Activated T-helper 2 cell treated with anti-CD3 and anti-CD28 coated beads, Interferon-gamma antibody, Interleukin-2, Interleukin-4, amounts not matched to agents 10 μg/mL and 5 μg/mL and 100 μg/mL, durations not matched to agents 14 hours and 24 hours and 36 hours (primary cell): ENCODE data around the gene EDC3. TPM values are rescaled to one million over a fixed set of nuclear protein-coding genes. Genes with fewer than 3 reads are reported as not detected.
A peak's percentile ranks its signal among the peaks of the same experiment; 100 is the strongest.
"Not testable (repeated sequence)": the region's sequence is repeated elsewhere in the genome, so short reads cannot be mapped to it uniquely, and the experiment has no call there.

Experiments
- DNase-seq: peaks from one replicate; pipeline ENCODE4 v3.0.0; 2021; ENCODE audit warnings: low spot score
- H3K27ac Mint-ChIP-seq: one replicate; pipeline ENCODE4 v1.8.0; 2021; ENCODE audit warnings: mixed read lengths
- H3K27me3 Mint-ChIP-seq: one replicate; pipeline ENCODE4 v1.8.0; 2021; ENCODE audit warnings: low read depth, mixed read lengths
- H3K36me3 Mint-ChIP-seq: one replicate; pipeline ENCODE4 v1.8.0; 2021; ENCODE audit warnings: low read depth, mixed read lengths
- H3K4me1 Mint-ChIP-seq: one replicate; pipeline ENCODE4 v1.8.0; 2021; ENCODE audit warnings: low read depth, mixed read lengths
- H3K4me3 Mint-ChIP-seq: one replicate; pipeline ENCODE4 v1.8.0; 2021; ENCODE audit warnings: low read depth, mild to moderate bottlenecking, moderate library complexity, mixed read lengths
- H3K9me3 Mint-ChIP-seq: one replicate; pipeline ENCODE4 v1.8.0; 2021; ENCODE audit warnings: mixed read lengths
- intact Hi-C: fragments of 100-400 bp; cut with micrococcal nuclease; formaldehyde crosslinking; loops from one replicate; pipeline ENCODE4 v1.15.1; 2023
- total RNA-seq: library from RNA; stranded (reverse); gene quantifications from 2 replicates; pipeline ENCODE4 v1.2.3, GENCODE V29; 2022

The EDC3 gene
- total RNA-seq, 1 donor from 2014 or later, result 49.3 TPM

DNA sequence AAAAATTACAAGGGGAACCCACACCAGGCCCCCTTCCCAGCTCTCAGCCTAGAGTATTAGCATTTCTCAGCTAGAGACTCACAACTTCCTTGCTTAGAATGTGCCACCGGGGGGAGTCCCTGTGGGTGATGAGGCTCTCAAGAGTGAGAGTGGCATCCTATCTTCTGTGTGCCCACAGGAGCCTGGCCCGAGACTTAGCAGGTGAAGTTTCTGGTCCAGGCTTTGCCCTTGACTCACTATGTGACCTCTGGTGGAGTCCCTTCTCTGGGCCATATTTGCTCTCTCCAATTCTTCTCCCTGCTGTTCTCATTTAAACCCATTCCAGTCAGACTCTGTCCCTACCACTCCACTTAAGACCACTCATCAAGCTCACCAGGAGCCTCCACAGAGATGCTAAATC is 62.0 kb downstream of the EDC3 start:
- no peak for DNase-seq
- no peak overlapping the region for H3K27ac Mint-ChIP-seq
- H3K27me3 Mint-ChIP-seq, result no peaks in the 10 kb centered on the region
- no peaks in the 10 kb centered on the region for H3K9me3 Mint-ChIP-seq
- peaks cover 53% of the 10 kb centered on the region for H3K36me3 Mint-ChIP-seq
- intact Hi-C loops, result loop anchor here (2.0 kb wide), 1 partner anchor 259 kb away; no protein-coding TSS in a partner anchor
- H3K4me3 Mint-ChIP-seq, result no peak overlapping the region
- no peaks in the 10 kb centered on the region for H3K4me1 Mint-ChIP-seq

GRCh38 chr15:74632601-74633000 is 63.2 kb downstream of the EDC3 start:
- Mint-ChIP-seq H3K27me3 (no peaks in the 10 kb centered on the region), H3K4me1 (no peaks in the 10 kb centered on the region), H3K27ac (no peak overlapping the region), H3K9me3 (no peaks in the 10 kb centered on the region), H3K4me3 (no peak overlapping the region), H3K36me3 (peaks cover 56% of the 10 kb centered on the region)
- no peak for DNase-seq
- intact Hi-C loops, result loop anchor here (2.0 kb wide), 1 partner anchor 258 kb away; no protein-coding TSS in a partner anchor

DNA sequence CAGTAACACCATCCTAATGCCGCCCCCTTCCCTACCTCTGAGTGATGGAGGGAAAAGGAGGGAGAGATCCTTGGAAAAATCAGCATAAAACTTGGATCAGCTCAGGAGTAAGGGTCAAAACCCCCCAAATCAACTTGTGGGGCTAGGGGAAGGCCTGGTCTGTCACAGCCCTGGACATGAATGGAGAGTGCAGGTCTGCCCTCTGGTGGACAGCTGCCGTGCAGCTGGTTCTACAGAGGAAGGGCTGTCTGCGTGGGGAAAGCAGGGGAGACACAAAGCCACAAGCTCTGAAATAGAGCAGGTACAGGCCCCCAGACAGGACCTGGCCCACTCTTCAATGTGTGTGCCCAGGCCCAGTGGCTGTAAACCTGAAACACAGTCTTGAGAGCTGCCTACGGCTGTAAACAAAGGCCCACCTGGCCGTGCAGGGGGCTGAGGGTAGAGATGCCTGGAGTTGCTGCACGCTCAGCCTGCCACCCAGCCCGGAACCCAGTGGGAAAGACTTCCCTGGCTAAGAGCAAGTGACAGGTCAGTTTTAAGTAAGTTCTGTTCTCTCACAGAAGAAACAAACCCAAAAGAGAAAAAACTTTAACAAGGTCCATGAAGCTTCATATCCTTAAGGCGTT is 63.8 kb downstream of the EDC3 start:
- Mint-ChIP-seq H3K4me3 (no peak overlapping the region), H3K27ac (no peak overlapping the region), H3K4me1 (no peaks in the 10 kb centered on the region), H3K27me3 (no peaks in the 10 kb centered on the region), H3K9me3 (no peaks in the 10 kb centered on the region), H3K36me3 (peaks cover 60% of the 10 kb centered on the region)
- DNase-seq, result peak; percentile 43
- intact Hi-C loops, result loop anchor here (2.0 kb wide), 1 partner anchor 257 kb away; no protein-coding TSS in a partner anchor

GRCh38 chr15:74631408-74631807 is 64.4 kb downstream of the EDC3 start:
- DNase-seq, result no peak
- H3K27ac Mint-ChIP-seq, result no peak overlapping the region
- no peaks in the 10 kb centered on the region for H3K27me3 Mint-ChIP-seq
- no peak overlapping the region for H3K4me3 Mint-ChIP-seq
- no peaks in the 10 kb centered on the region for H3K4me1 Mint-ChIP-seq
- H3K9me3 Mint-ChIP-seq, result no peaks in the 10 kb centered on the region
- intact Hi-C loops, result no loop called here
- H3K36me3 Mint-ChIP-seq, result peaks cover 65% of the 10 kb centered on the region

DNA sequence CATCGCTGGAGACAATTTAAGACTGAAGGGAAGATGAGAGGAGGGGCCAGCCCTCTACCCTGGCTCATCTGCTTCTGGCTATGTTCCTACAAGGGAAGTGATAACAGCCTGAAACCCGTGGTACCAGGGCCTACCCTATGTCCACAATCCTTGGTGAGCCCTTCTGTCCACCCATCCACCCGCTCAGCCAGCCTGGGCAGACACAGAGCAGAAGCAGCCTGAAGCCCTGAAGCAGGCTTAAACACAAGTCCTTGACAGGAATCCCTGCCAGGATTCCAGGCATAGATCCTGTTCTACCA is 64.8 kb downstream of the EDC3 start:
- Mint-ChIP-seq H3K4me3 (no peak overlapping the region), H3K27ac (no peak overlapping the region), H3K27me3 (no peaks in the 10 kb centered on the region), H3K36me3 (peaks cover 66% of the 10 kb centered on the region), H3K9me3 (no peaks in the 10 kb centered on the region), H3K4me1 (no peaks in the 10 kb centered on the region)
- intact Hi-C loops, result no loop called here
- DNase-seq, result no peak

DNA sequence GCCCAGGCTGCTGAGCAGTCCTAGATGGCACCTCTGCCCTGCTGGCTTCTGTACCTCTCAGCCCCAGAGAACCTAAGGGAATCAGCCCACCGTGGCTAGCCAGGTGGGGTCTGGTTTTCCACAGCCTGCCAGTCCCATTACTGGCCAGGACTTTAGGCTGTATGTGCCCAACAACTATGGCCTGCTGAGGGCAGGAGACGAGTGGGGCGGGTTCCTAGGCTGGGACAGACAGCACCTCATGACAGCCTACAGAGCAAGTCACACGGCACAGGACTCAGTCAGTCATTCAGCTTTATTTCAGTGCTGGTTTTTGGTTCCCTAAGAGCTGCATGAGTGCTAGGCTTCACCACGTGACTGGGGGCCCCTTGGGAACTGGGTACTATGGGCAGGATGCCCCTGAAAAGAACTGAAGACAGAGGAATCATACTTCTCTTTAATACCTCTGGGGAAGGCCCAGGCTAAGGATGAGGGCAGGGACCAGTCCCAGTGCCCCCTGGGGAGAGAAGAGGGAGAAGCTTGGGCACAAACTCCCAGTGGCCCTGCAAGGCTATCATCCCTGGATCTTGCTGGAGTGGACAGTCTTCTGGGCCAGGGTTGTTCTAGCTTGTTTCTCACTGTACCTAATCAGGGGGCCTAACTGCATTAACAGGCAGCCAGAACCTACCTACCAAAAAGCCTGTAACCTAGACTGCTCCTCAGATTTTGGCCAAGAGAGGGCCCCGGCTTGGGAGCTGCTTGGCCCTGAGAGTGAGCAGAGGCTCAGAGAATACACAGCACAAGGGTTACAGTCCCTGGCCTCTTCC is 65.3 kb downstream of the EDC3 start:
- Mint-ChIP-seq H3K4me3 (no peak overlapping the region), H3K27me3 (no peaks in the 10 kb centered on the region), H3K27ac (no peak overlapping the region), H3K36me3 (peaks cover 66% of the 10 kb centered on the region), H3K9me3 (no peaks in the 10 kb centered on the region), H3K4me1 (peaks cover 4% of the 10 kb centered on the region)
- intact Hi-C loops, result no loop called here
- no peak for DNase-seq

GRCh38 chr15:74629696-74630095 is 66.1 kb downstream of the EDC3 start:
- H3K4me1 Mint-ChIP-seq, H3K27ac Mint-ChIP-seq, DNase-seq, intact Hi-C loops, H3K4me3 Mint-ChIP-seq, H3K27me3 Mint-ChIP-seq, H3K9me3 Mint-ChIP-seq: not testable (repeated sequence)
- peaks cover 66% of the 10 kb centered on the region for H3K36me3 Mint-ChIP-seq

GRCh38 chr15:74628949-74629348 is 66.9 kb downstream of the EDC3 start:
- intact Hi-C loops, result no loop called here

GRCh38 chr15:74628199-74628598 is 67.6 kb downstream of the EDC3 start:
- no peak for DNase-seq

More at GRCh38 chr15:74628949-74629348, 66.9 kb downstream of the EDC3 start:
- peaks cover 5% of the 10 kb centered on the region for H3K4me1 Mint-ChIP-seq
- H3K27me3 Mint-ChIP-seq, result no peaks in the 10 kb centered on the region
- H3K36me3 Mint-ChIP-seq, result peaks cover 66% of the 10 kb centered on the region
- H3K9me3 Mint-ChIP-seq, result no peaks in the 10 kb centered on the region
- no peak overlapping the region for H3K27ac Mint-ChIP-seq
- no peak overlapping the region for H3K4me3 Mint-ChIP-seq
- no peak for DNase-seq

GRCh38 chr15:74627766-74628165 is 68.1 kb downstream of the EDC3 start:
- Mint-ChIP-seq H3K4me3 (no peak overlapping the region), H3K27ac (no peak overlapping the region), H3K27me3 (no peaks in the 10 kb centered on the region), H3K36me3 (peaks cover 73% of the 10 kb centered on the region), H3K9me3 (no peaks in the 10 kb centered on the region), H3K4me1 (peaks cover 5% of the 10 kb centered on the region)
- intact Hi-C loops, result no loop called here
- DNase-seq, result no peak

More at GRCh38 chr15:74628199-74628598, 67.6 kb downstream of the EDC3 start:
- Mint-ChIP-seq H3K4me1 (peaks cover 5% of the 10 kb centered on the region), H3K4me3 (no peak overlapping the region), H3K27ac (no peak overlapping the region), H3K36me3 (peaks cover 68% of the 10 kb centered on the region), H3K27me3 (no peaks in the 10 kb centered on the region), H3K9me3 (no peaks in the 10 kb centered on the region)
- intact Hi-C loops, result no loop called here

DNA sequence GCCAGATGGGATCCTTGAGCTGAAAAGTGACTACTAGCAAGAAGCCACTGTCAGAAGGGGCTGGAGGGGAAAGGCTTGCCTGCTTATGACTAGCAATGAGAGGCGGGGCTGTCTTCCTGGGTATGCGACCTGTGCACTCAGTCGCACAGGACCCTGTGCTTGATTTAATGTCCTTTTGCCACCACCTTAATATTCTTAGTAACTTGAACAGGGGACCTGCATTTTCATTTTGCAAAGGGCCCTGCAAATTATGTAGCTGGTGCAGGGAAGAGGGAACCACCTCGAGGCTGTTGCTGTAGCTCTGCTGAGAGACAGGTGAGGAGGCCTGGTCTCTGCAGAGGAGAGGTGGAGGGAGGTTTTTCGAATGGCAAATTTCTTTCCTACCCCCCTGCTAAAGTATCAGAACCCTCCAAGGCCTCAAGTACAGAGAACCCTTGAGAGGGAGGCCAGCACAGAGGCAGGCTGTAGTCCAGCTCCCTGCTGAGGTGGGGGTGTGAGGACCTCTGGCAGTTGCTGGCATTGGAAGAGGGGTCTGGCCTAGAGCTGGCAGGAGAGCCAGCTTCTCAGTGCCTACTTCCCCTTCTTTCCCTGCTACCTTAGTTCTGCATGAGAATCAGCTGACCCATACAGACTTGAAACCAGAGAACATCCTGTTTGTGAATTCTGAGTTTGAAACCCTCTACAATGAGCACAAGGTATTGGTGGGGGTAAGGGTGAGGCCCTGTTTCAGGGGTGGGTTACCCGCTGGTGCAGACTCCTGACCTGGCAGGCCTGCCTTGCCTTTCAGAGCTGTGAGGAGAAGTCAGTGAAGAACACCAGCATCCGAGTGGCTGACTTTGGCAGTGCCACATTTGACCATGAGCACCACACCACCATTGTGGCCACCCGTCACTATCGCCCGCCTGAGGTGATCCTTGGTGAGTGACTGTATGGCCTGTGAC is 68.8 kb downstream of the EDC3 start:
- H3K27me3 Mint-ChIP-seq, result no peaks in the 10 kb centered on the region
- H3K4me3 Mint-ChIP-seq, result no peak overlapping the region
- H3K9me3 Mint-ChIP-seq, result no peaks in the 10 kb centered on the region
- H3K36me3 Mint-ChIP-seq, result peaks cover 76% of the 10 kb centered on the region
- H3K4me1 Mint-ChIP-seq, result peaks cover 8% of the 10 kb centered on the region
- no peak overlapping the region for H3K27ac Mint-ChIP-seq
- no peak for DNase-seq
- intact Hi-C loops, result no loop called here

GRCh38 chr15:74626336-74626735 is 69.5 kb downstream of the EDC3 start:
- intact Hi-C loops, result no loop called here
- DNase-seq, result no peak
- H3K9me3 Mint-ChIP-seq, result no peaks in the 10 kb centered on the region
- no peak overlapping the region for H3K4me3 Mint-ChIP-seq
- H3K4me1 Mint-ChIP-seq, result peaks cover 10% of the 10 kb centered on the region
- H3K27ac Mint-ChIP-seq, result no peak overlapping the region
- peaks cover 79% of the 10 kb centered on the region for H3K36me3 Mint-ChIP-seq
- H3K27me3 Mint-ChIP-seq, result no peaks in the 10 kb centered on the region
